ENCODE results near the gene DENND4B. TPM values are rescaled to one million over a fixed set of nuclear protein-coding genes. Genes with fewer than 3 reads are reported as not detected.
"Not testable (repeated sequence)": the region's sequence is repeated elsewhere in the genome, so short reads cannot be mapped to it uniquely, and the experiment has no call there.

The DENND4B gene
- total RNA-seq, 1 donor from 2014 or later: 133 TPM

DNA sequence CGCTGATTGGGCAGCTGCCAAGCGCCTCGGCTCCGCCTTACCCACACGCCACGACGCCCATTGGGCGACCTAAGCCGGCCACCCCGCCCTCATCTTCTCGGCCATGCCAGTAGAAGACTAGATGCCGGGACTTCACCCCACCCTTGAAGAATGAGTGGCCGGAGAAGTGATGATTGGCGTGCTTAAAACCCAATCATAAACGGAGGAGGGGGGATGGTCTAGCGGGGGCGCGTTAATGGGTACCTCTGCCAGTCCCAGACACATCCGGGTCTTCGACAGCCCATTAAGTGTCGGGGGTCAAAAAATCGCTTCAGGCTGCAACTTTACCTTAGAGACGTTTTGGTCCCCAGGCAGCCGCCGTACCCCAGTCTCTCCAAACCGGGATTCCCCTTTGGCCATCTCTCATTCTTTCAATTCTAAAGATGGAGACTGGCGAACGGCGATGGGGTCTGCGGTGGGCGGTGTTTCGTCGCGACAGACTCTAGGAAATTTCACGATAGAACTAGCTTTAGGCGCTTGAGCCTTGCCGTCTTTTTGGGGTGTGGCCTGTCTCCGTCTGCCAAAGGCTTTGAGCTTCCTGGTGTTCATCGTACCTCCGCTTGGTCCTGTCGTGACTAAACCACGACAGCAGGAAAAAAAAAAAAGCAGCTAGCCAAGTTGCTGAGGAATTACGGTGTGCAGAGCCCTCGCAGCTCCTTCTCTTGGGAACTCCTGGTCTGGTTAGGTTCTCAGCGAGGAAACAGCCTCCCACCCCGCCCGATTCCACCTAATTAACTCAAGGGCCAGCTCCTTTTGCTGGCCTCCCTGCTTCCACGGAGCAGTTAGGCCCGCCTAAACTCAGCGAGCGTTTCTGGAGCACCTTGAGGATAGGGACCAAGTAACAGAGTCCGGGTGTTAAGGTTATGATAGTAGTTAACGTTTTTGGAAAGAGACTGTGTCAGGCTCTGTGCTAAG lies 23.3 kb downstream of the DENND4B start, which contains the start of gene GATAD2B:
Gene GATAD2B (minus strand): TSS at position 1 of the 954 bp plus-strand sequence. CDS start 94,625 bp downstream, outside the sequence.
- peak within 1 kb of the TSS; percentile 97 for H3K4me3 Mint-ChIP-seq
- DNase-seq (ENCODE audit: low spot score): peak; percentile 99
- H3K36me3 Mint-ChIP-seq (ENCODE audit: low read depth): peaks cover 5% of the 10 kb centered on the region
- peak within 1 kb of the TSS; percentile 92 for H3K27ac Mint-ChIP-seq
- H3K9me3 Mint-ChIP-seq: no peaks in the 10 kb centered on the region
- intact Hi-C loops (cut with micrococcal nuclease): loop anchor here (1.0 to 2.0 kb wide), 13 partner anchors 22 to 350 kb away; partner anchors contain the start of genes CREB3L4, CRTC2, HAX1 and JTB
- H3K4me1 Mint-ChIP-seq (ENCODE audit: low read depth): peaks cover 53% of the 10 kb centered on the region
- H3K27me3 Mint-ChIP-seq (ENCODE audit: insufficient read depth): peaks cover 2% of the 10 kb centered on the region

DNA sequence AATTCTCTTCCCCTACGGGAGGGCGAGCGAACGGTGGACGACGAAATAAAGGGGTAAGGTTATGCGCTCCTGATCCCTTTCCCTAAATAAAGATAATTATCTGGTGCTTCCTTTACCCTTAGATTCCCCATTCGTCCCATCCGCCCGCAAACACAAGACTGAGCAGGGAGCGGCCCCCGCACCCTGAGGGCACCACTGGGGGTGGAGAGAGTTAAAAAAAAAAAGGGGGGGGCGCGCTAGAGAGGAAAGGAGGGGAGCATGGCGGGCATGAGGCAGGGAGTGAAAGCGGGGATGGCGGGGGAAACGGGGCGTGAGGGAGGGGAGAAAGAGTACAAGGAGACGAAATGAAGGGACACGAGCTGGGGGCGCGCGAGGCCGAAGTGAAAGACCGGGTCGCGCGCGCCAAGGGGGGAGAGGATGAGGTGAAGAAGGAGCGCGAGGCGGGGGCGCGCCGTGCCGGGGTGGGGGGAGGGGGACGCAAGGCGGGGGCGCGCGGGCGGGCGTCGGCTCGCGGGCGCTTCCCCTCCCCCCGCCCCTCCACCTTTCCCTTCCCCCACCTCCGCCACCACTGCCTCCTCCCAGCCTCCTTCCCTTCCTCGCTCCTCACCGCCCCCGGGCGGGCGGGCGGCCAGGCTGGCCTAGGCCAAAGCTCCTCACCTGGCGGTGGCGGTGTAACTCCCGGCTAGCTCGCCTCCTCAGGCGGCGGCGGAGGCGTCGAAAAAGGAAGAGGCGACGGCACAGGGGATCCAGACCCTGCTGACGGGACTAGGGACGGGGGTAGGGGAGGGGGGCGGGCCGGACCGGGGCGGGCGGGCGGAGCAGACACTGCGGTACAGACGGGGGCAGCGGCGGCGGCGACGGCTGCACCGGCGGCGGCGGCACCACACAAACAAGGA lies 24.2 kb downstream of the DENND4B start:
- peak; percentile 12 for DNase-seq (ENCODE audit: low spot score)
- intact Hi-C loops (cut with micrococcal nuclease): loop anchor here (2.0 kb wide), 7 partner anchors 34 to 350 kb away; partner anchors contain the start of genes HAX1, JTB and UBAP2L
- H3K36me3 Mint-ChIP-seq (ENCODE audit: low read depth): peaks cover 12% of the 10 kb centered on the region
- peaks cover 58% of the 10 kb centered on the region for H3K4me1 Mint-ChIP-seq (ENCODE audit: low read depth)
- H3K4me3 Mint-ChIP-seq: peak overlapping the region; percentile 97
- H3K27ac Mint-ChIP-seq: peak overlapping the region; percentile 92
- no peaks in the 10 kb centered on the region for H3K9me3 Mint-ChIP-seq
- H3K27me3 Mint-ChIP-seq (ENCODE audit: insufficient read depth): peaks cover 2% of the 10 kb centered on the region

GRCh38 chr1:153921803-153922075 lies 24.8 kb downstream of the DENND4B start:
- Mint-ChIP-seq H3K4me3 (peak overlapping the region; percentile 87), H3K4me1 (ENCODE audit: low read depth) (peaks cover 58% of the 10 kb centered on the region), H3K27ac (peak overlapping the region; percentile 82), H3K36me3 (ENCODE audit: low read depth) (peaks cover 12% of the 10 kb centered on the region), H3K27me3 (ENCODE audit: insufficient read depth) (peaks cover 2% of the 10 kb centered on the region), H3K9me3 (no peaks in the 10 kb centered on the region)
- intact Hi-C loops (cut with micrococcal nuclease): loop anchor here (2.0 kb wide), 8 partner anchors 33 to 351 kb away; partner anchors contain the start of genes HAX1, JTB and UBAP2L
- DNase-seq (ENCODE audit: low spot score): peak; percentile 6

DNA sequence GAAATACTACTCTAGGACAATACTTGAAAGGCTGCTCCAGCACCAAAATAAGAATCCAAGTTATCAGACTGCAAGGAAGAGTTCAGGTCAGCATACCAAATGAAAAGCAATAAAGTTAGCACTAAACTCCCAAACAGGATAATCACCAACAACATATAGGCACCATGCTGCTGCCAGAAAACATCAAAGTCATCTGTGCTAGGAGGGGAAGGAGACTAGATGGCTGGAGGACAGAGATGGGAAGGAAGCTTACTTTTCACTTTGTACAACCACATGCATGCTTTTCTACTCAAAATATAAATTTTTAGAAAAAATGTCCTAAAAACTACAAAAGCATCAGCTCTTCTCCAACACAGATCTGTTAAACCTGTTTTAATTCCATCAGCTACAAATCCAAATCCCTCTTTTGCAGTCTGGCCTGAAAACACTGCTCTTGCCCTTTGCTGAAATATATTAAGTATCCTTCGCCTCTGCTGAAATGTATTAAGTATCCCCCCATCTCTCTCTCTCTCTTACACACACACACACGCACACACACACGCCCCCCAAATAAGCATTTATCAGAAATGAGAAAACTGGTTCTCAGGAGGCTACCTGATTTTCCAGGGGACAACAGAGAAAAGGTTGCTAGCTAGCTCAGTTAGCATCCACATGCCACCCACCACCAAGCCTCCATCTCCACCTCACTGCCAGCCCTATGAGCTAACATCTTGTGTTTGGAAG lies 25.3 kb downstream of the DENND4B start:
- H3K4me3 Mint-ChIP-seq: peak overlapping the region; percentile 87
- intact Hi-C loops (cut with micrococcal nuclease): loop anchor here (2.0 kb wide), 1 partner anchor 72 kb away; no protein-coding TSS in a partner anchor
- no peaks in the 10 kb centered on the region for H3K9me3 Mint-ChIP-seq
- no peak for DNase-seq (ENCODE audit: low spot score)
- H3K36me3 Mint-ChIP-seq (ENCODE audit: low read depth): peaks cover 15% of the 10 kb centered on the region
- H3K27me3 Mint-ChIP-seq (ENCODE audit: insufficient read depth): peaks cover 2% of the 10 kb centered on the region
- H3K27ac Mint-ChIP-seq: peak overlapping the region; percentile 82
- peaks cover 61% of the 10 kb centered on the region for H3K4me1 Mint-ChIP-seq (ENCODE audit: low read depth)

GRCh38 chr1:153919876-153920852 lies 26.4 kb downstream of the DENND4B start:
- intact Hi-C loops (cut with micrococcal nuclease): loop anchor here (1.0 to 2.0 kb wide), 2 partner anchors 71 to 99 kb away; no protein-coding TSS in a partner anchor
- H3K4me1 Mint-ChIP-seq (ENCODE audit: low read depth): peaks cover 64% of the 10 kb centered on the region
- peak; percentile 16 for DNase-seq (ENCODE audit: low spot score)
- peaks cover 2% of the 10 kb centered on the region for H3K27me3 Mint-ChIP-seq (ENCODE audit: insufficient read depth)
- peak overlapping the region; percentile 87 for H3K4me3 Mint-ChIP-seq
- H3K27ac Mint-ChIP-seq: peak overlapping the region; percentile 72
- peaks cover 17% of the 10 kb centered on the region for H3K36me3 Mint-ChIP-seq (ENCODE audit: low read depth)
- no peaks in the 10 kb centered on the region for H3K9me3 Mint-ChIP-seq

DNA sequence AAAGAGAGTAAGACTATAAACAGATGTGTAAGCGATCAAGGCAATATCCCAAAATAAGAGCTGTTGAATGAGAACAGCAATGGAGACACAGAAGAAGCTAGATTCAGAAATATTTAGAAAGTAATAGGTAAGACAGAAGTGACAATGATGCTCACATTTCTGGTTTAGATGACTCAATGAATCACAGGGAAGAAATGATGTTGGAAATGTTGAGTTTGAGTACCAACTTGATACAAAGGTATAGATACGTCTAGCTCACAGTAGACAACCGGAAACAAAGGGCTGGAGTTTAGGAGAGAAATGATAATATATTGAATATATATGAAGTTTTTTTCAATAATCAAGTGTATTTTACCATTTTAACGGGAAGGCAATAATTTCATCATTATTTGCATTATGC lies 30.2 kb downstream of the DENND4B start:
- no peaks in the 10 kb centered on the region for H3K27me3 Mint-ChIP-seq (ENCODE audit: insufficient read depth)
- no peak overlapping the region for H3K27ac Mint-ChIP-seq
- H3K4me1 Mint-ChIP-seq (ENCODE audit: low read depth): peaks cover 52% of the 10 kb centered on the region
- intact Hi-C loops (cut with micrococcal nuclease): no loop called here
- H3K4me3 Mint-ChIP-seq: no peak overlapping the region
- no peak for DNase-seq (ENCODE audit: low spot score)
- H3K9me3 Mint-ChIP-seq: no peaks in the 10 kb centered on the region
- H3K36me3 Mint-ChIP-seq (ENCODE audit: low read depth): peaks cover 24% of the 10 kb centered on the region

- Mint-ChIP-seq H3K36me3 (ENCODE audit: low read depth) (peaks cover 15% of the 10 kb centered on the region), H3K4me1 (ENCODE audit: low read depth) (peaks cover 19% of the 10 kb centered on the region), H3K27ac (no peak overlapping the region), H3K9me3 (no peaks in the 10 kb centered on the region), H3K4me3 (no peak overlapping the region), H3K27me3 (ENCODE audit: insufficient read depth) (no peaks in the 10 kb centered on the region)
- no peak for DNase-seq (ENCODE audit: low spot score)
- intact Hi-C loops (cut with micrococcal nuclease): no loop called here
These were observed 34.2 kb downstream of the DENND4B start for GRCh38 chr1:153912349-153912748.

- H3K9me3 Mint-ChIP-seq; intact Hi-C loops (cut with micrococcal nuclease); H3K27me3 Mint-ChIP-seq (ENCODE audit: insufficient read depth); H3K4me3 Mint-ChIP-seq; DNase-seq (ENCODE audit: low spot score): not testable (repeated sequence)
- Mint-ChIP-seq H3K4me1 (ENCODE audit: low read depth) (peaks cover 13% of the 10 kb centered on the region), H3K36me3 (ENCODE audit: low read depth) (peaks cover 15% of the 10 kb centered on the region), H3K27ac (peak overlapping the region; percentile 23)
These were observed 36.0 kb downstream of the DENND4B start for GRCh38 chr1:153910560-153910959.

GRCh38 chr1:153908071-153908470 lies 38.4 kb downstream of the DENND4B start:
- H3K27me3 Mint-ChIP-seq (ENCODE audit: insufficient read depth): no peaks in the 10 kb centered on the region
- DNase-seq (ENCODE audit: low spot score): no peak
- peaks cover 15% of the 10 kb centered on the region for H3K36me3 Mint-ChIP-seq (ENCODE audit: low read depth)
- no peak overlapping the region for H3K4me3 Mint-ChIP-seq
- no peaks in the 10 kb centered on the region for H3K9me3 Mint-ChIP-seq
- intact Hi-C loops (cut with micrococcal nuclease): loop anchor here (5.0 kb wide), 1 partner anchor 39 kb away; the partner anchor contains the start of gene DENND4B
- H3K27ac Mint-ChIP-seq: peak overlapping the region; percentile 40
- peaks cover 13% of the 10 kb centered on the region for H3K4me1 Mint-ChIP-seq (ENCODE audit: low read depth)

DNA sequence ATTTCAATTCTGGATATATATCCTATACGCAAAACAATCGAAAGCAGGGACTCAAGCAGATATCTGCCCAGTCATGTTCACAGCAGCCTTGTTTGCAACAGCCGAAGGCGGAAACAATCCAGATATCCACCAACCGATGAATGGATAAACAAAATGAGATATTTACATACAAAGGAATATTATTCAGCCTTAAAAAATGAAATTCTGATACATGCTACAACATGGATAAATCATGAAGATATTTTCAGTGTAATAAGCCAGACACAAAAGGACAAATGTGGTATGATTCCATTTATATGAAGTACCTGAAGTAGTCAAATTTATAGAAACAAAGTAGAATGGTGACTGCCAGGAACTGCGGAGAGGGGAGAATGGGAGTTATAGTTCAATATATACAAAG lies 39.4 kb downstream of the DENND4B start:
- no peaks in the 10 kb centered on the region for H3K27me3 Mint-ChIP-seq (ENCODE audit: insufficient read depth)
- H3K27ac Mint-ChIP-seq: no peak overlapping the region
- peaks cover 11% of the 10 kb centered on the region for H3K36me3 Mint-ChIP-seq (ENCODE audit: low read depth)
- DNase-seq (ENCODE audit: low spot score): no peak
- H3K9me3 Mint-ChIP-seq: no peaks in the 10 kb centered on the region
- intact Hi-C loops (cut with micrococcal nuclease): loop anchor here (5.0 kb wide), 1 partner anchor 40 kb away; the partner anchor contains the start of gene DENND4B
- H3K4me1 Mint-ChIP-seq (ENCODE audit: low read depth): peaks cover 10% of the 10 kb centered on the region
- no peak overlapping the region for H3K4me3 Mint-ChIP-seq

DNA sequence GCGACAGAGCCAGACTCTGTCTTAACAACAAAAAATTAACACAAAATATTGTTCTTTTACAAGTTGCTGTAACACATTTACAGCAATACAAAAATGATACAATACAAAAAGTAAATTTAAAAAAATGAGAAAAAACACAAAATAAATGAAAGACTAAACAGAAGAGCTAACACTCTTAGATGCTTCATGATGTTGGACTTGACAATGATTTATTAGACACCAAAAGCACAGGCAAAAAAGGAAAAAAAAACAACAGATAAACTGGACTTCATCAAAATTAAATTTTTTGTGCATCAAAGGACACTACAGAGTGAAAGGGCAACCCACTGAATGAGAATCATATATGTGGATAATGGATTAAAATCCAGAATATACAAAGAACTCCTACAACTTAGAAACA lies 40.1 kb downstream of the DENND4B start:
- Mint-ChIP-seq H3K27ac (no peak overlapping the region), H3K36me3 (ENCODE audit: low read depth) (peaks cover 8% of the 10 kb centered on the region), H3K4me1 (ENCODE audit: low read depth) (peaks cover 5% of the 10 kb centered on the region), H3K9me3 (no peaks in the 10 kb centered on the region), H3K4me3 (no peak overlapping the region), H3K27me3 (ENCODE audit: insufficient read depth) (no peaks in the 10 kb centered on the region)
- intact Hi-C loops (cut with micrococcal nuclease): loop anchor here (5.0 kb wide), 1 partner anchor 41 kb away; the partner anchor contains the start of gene DENND4B
- no peak for DNase-seq (ENCODE audit: low spot score)

Data from activated T-helper 1 cell treated with anti-CD3 and anti-CD28 coated beads, Interleukin-12 subunit alpha, Interleukin-12 subunit beta, Interleukin-2, Interleukin-4 antibody, amounts not matched to agents 30 ng/mL and 10 ng/mL and 1 ng/mL, durations not matched to agents 14 hours and 24 hours and 36 hours (primary cell).